IPS-NIHi7 (cell line): ENCODE results near the gene CDKN2B.

Experiments
- DNase-seq: peaks from one replicate; pipeline ENCODE4 v3.0.0; 2012; ENCODE audit warnings: mixed read lengths; ENCODE audit errors: extremely low spot score

CDKN2B gene

GRCh38 chr9:22035591-22036011 lies 26.5 kb upstream of the CDKN2B start:
- no peak for DNase-seq

GRCh38 chr9:22033012-22033630 lies 24.0 kb upstream of the CDKN2B start:
- no peak for DNase-seq

- no peak for DNase-seq
Observed at GRCh38 chr9:22031655-22032411, 22.7 kb upstream of the CDKN2B start.

- no peak for DNase-seq
Observed at GRCh38 chr9:22030101-22030598, 21.0 kb upstream of the CDKN2B start.

- DNase-seq, result no peak
Observed at GRCh38 chr9:22029231-22029630, 20.1 kb upstream of the CDKN2B start.

GRCh38 chr9:22028394-22028793 lies 19.3 kb upstream of the CDKN2B start:
- no peak for DNase-seq

- DNase-seq, result no peak
Observed at GRCh38 chr9:22026696-22027095, 17.6 kb upstream of the CDKN2B start.

- no peak for DNase-seq
Observed at GRCh38 chr9:22022396-22022795, 13.3 kb upstream of the CDKN2B start.

- peak; percentile 77 for DNase-seq
Observed at GRCh38 chr9:22010866-22011625, 1.9 kb upstream of the CDKN2B start.

- DNase-seq, result no peak
Observed at GRCh38 chr9:22009506-22009867, 382 bp upstream of the CDKN2B start.

GRCh38 chr9:22008384-22008716 lies 755 bp downstream of the CDKN2B start:
- no peak for DNase-seq

GRCh38 chr9:22005702-22006606 lies 3.2 kb downstream of the CDKN2B start:
- no peak for DNase-seq

- peak; percentile 20 for DNase-seq
Observed at GRCh38 chr9:22005021-22005701, 3.9 kb downstream of the CDKN2B start.

- no peak for DNase-seq
Observed at GRCh38 chr9:22002038-22002437, 7.1 kb downstream of the CDKN2B start.

- DNase-seq, result no peak
Observed at GRCh38 chr9:21998026-21998425, 11.1 kb downstream of the CDKN2B start.

- DNase-seq, result no peak
Observed at GRCh38 chr9:21997480-21997879, 11.6 kb downstream of the CDKN2B start.

- DNase-seq, result no peak
Observed at GRCh38 chr9:21996858-21997257, 12.2 kb downstream of the CDKN2B start.

GRCh38 chr9:21996438-21996837 lies 12.7 kb downstream of the CDKN2B start:
- peak; percentile 37 for DNase-seq

GRCh38 chr9:21995666-21996398 lies 13.3 kb downstream of the CDKN2B start:
- DNase-seq, result peak; percentile 15

- DNase-seq, result peak; percentile 40
Observed at GRCh38 chr9:21995006-21995665, 14.0 kb downstream of the CDKN2B start.
